A549 (cell line): ENCODE results near the gene AFF2.

Experiments
- EP300 ChIP-seq, 2 experiments: fragments of >200 bp; sonication (Bioruptor Twin); formaldehyde crosslinking; IDR thresholded peaks; 2 replicates in 1 of 2; 3 replicates in 1 of 2; pipeline ENCODE4 v1.6.1; 2016 to 2017
- HOXA7 ChIP-seq: fragments of 250-450 bp; sonication (Bioruptor Pico); IDR thresholded peaks from 2 replicates; pipeline ENCODE4 v1.5.0; 2020; ENCODE audit warnings: mild to moderate bottlenecking, moderate library complexity
- NPAS2 ChIP-seq: fragments of 250-450 bp; sonication (Bioruptor Pico); IDR thresholded peaks from 2 replicates; pipeline ENCODE4 v1.8.0; 2022; ENCODE audit warnings: mild to moderate bottlenecking, moderate library complexity, borderline replicate concordance
- POLR2A ChIP-seq: IDR thresholded peaks from 2 replicates; pipeline ENCODE4 v1.6.1; 2012; ENCODE audit warnings: mild to moderate bottlenecking, low read length
- RAD21 ChIP-seq, 2 experiments: fragments of >200 bp in 1 of 2; sonication (Bioruptor Twin) in 1 of 2; formaldehyde crosslinking in 1 of 2; IDR thresholded peaks in 1 of 2; conservative IDR thresholded peaks in 1 of 2; 2 replicates in 1 of 2; 3 replicates in 1 of 2; pipeline ENCODE4 v1.6.1; 2012 to 2018; ENCODE audit warnings: inconsistent platforms in 1 of 2
- RFX5 ChIP-seq: fragments of 450-650 bp; IDR thresholded peaks from 2 replicates; pipeline ENCODE4 v1.7.1; 2014; ENCODE audit warnings: antibody characterized with exemption, mild to moderate bottlenecking, moderate library complexity

- TF ChIP-seq NPAS2 (CRISPR knock-in tag): no peak
- no peak for TF ChIP-seq POLR2A
- no peak for TF ChIP-seq HOXA7
- no peak for TF ChIP-seq RAD21 (conservative IDR thresholded peaks at IDR 0.05 in 1 of 2, IDR thresholded peaks at IDR 0.05 in 1 of 2)
- TF ChIP-seq EP300 (IDR thresholded peaks at IDR 0.05): no peak
- no peak for TF ChIP-seq RFX5
Observed at GRCh38 chrX:148904421-148905111, 404.1 kb downstream of the AFF2 start.
